GM12875 (cell line): ENCODE measurements around the gene CADPS2.

Experiments
- H3K4me3 ChIP-seq: one replicate; pipeline ENCODE4 v1.5.1; 2011; ENCODE audit warnings: low read depth, low read length, control low read depth
- CTCF ChIP-seq: IDR thresholded peaks from 2 replicates; pipeline ENCODE4 v1.5.1; 2011; ENCODE audit warnings: low read depth, mild to moderate bottlenecking, control low read depth, inconsistent platforms, low read length, moderate library complexity, borderline replicate concordance; ENCODE audit not compliant: insufficient read depth

Gene CADPS2

GRCh38 chr7:122438492-122438891, 447.8 kb downstream of the CADPS2 start:
- TF ChIP-seq CTCF: no peak
- no peak overlapping the region for H3K4me3 ChIP-seq

GRCh38 chr7:122438006-122438405, 448.3 kb downstream of the CADPS2 start:
- no peak for TF ChIP-seq CTCF
- H3K4me3 ChIP-seq: no peak overlapping the region

GRCh38 chr7:122433765-122434164, 452.5 kb downstream of the CADPS2 start:
- TF ChIP-seq CTCF: no peak
- no peak overlapping the region for H3K4me3 ChIP-seq

- no peak for TF ChIP-seq CTCF
- no peak overlapping the region for H3K4me3 ChIP-seq
These were observed 455.6 kb downstream of the CADPS2 start for GRCh38 chr7:122430710-122431109.

GRCh38 chr7:122429926-122430325, 456.3 kb downstream of the CADPS2 start:
- H3K4me3 ChIP-seq: no peak overlapping the region
- TF ChIP-seq CTCF: no peak

- no peak for TF ChIP-seq CTCF
- H3K4me3 ChIP-seq: no peak overlapping the region
These were observed 460.5 kb downstream of the CADPS2 start for GRCh38 chr7:122425731-122426130.

- no peak for TF ChIP-seq CTCF
- H3K4me3 ChIP-seq: no peak overlapping the region
These were observed 462.7 kb downstream of the CADPS2 start for GRCh38 chr7:122423591-122423990.
